ENCODE data around the gene SFMBT2.
"Not testable (repeated sequence)": the region's sequence is repeated elsewhere in the genome, so short reads cannot be mapped to it uniquely, and the experiment has no call there.

GRCh38 chr10:7311850-7312487, 98.9 kb downstream of the SFMBT2 start:
- not testable (repeated sequence) for TF ChIP-seq EZH2 (IDR thresholded peaks at IDR 0.05); POLR2AphosphoS5 (IDR thresholded peaks at IDR 0.05; ENCODE audit: borderline replicate concordance, low read depth, low read length); FOXP2 (optimal IDR thresholded peaks at IDR 0.05; ENCODE audit: control extremely low read depth, extremely low read length, insufficient read depth)

Data from SK-N-MC (cell line).